HEK293 (cell line): ENCODE results near the gene AFG1L.
A peak's percentile ranks its signal among the peaks of the same experiment; 100 is the strongest.

Experiments used
- AEBP2 ChIP-seq: fragments of 450-650 bp; formaldehyde crosslinking; IDR thresholded peaks from 2 replicates; pipeline ENCODE4 v1.5.1; 2016; ENCODE audit warnings: missing biosample characterization, missing genetic modification characterization, borderline replicate concordance
- ELK4 ChIP-seq: IDR thresholded peaks from 2 replicates; pipeline ENCODE4 v1.6.1; 2011; ENCODE audit warnings: mild to moderate bottlenecking, low read depth, low read length, borderline replicate concordance
- MEIS1 ChIP-seq: sonication (generic); formaldehyde crosslinking; IDR thresholded peaks from 2 replicates; pipeline ENCODE4 v1.8.1; 2022; ENCODE audit warnings: missing genetic modification reagents, mild to moderate bottlenecking, borderline replicate concordance
- MYNN ChIP-seq: fragments of 450-650 bp; formaldehyde crosslinking; IDR thresholded peaks from 2 replicates; pipeline ENCODE4 v1.5.1; 2016; ENCODE audit warnings: missing biosample characterization, missing genetic modification characterization, borderline replicate concordance
- PBX3 ChIP-seq: sonication (generic); formaldehyde crosslinking; IDR thresholded peaks from 2 replicates; pipeline ENCODE4 v1.8.1; 2022; ENCODE audit warnings: mild to moderate bottlenecking, moderate library complexity, missing genetic modification reagents
- PRDM2 ChIP-seq: fragments of 450-650 bp; formaldehyde crosslinking; IDR thresholded peaks from 2 replicates; pipeline ENCODE4 v1.5.1; 2016; ENCODE audit warnings: missing biosample characterization, missing genetic modification characterization, borderline replicate concordance
- SCRT2 ChIP-seq: fragments of 450-650 bp; formaldehyde crosslinking; IDR thresholded peaks from 2 replicates; pipeline ENCODE4 v1.5.1; 2016; ENCODE audit warnings: missing biosample characterization, missing genetic modification characterization
- SP7 ChIP-seq: fragments of 450-650 bp; formaldehyde crosslinking; IDR thresholded peaks from 2 replicates; pipeline ENCODE4 v1.5.1; 2016; ENCODE audit warnings: missing biosample characterization, missing genetic modification characterization
- YY1 ChIP-seq: fragments of 450-650 bp; formaldehyde crosslinking; IDR thresholded peaks from 2 replicates; pipeline ENCODE4 v1.5.1; 2018; ENCODE audit warnings: missing biosample characterization, missing genetic modification characterization
- ZBTB11 ChIP-seq: fragments of 450-650 bp; formaldehyde crosslinking; conservative IDR thresholded peaks from 2 replicates; pipeline ENCODE4 v1.5.1; 2016; ENCODE audit warnings: low read depth, missing biosample characterization, missing genetic modification characterization
- ZNF280D ChIP-seq: fragments of 450-650 bp; formaldehyde crosslinking; IDR thresholded peaks from 2 replicates; pipeline ENCODE4 v1.5.1; 2016; ENCODE audit warnings: missing biosample characterization, missing genetic modification characterization
- ZNF311 ChIP-seq: fragments of 450-650 bp; formaldehyde crosslinking; IDR thresholded peaks from 2 replicates; pipeline ENCODE4 v1.5.1; 2017; ENCODE audit warnings: missing biosample characterization, missing genetic modification characterization, borderline replicate concordance
- ZNF341 ChIP-seq: fragments of 450-650 bp; formaldehyde crosslinking; IDR thresholded peaks from 2 replicates; pipeline ENCODE4; 2016; ENCODE audit warnings: low read depth, missing biosample characterization, missing genetic modification characterization
- ZNF362 ChIP-seq: fragments of 450-650 bp; formaldehyde crosslinking; IDR thresholded peaks from 2 replicates; pipeline ENCODE4 v1.5.1; 2016; ENCODE audit warnings: missing biosample characterization, missing genetic modification characterization
- ZNF433 ChIP-seq: fragments of 450-650 bp; formaldehyde crosslinking; IDR thresholded peaks from 2 replicates; pipeline ENCODE4 v1.5.1; 2016; ENCODE audit warnings: missing biosample characterization, missing genetic modification characterization, low read depth
- ZNF626 ChIP-seq: fragments of 450-650 bp; sonication (Bioruptor Pico); formaldehyde crosslinking; IDR thresholded peaks from 2 replicates; pipeline ENCODE4 v1.5.1; 2018; ENCODE audit warnings: missing biosample characterization, missing genetic modification characterization, inconsistent platforms
- ZNF670 ChIP-seq: fragments of 450-650 bp; formaldehyde crosslinking; IDR thresholded peaks from 2 replicates; pipeline ENCODE4 v1.5.1; 2016; ENCODE audit warnings: missing biosample characterization, missing genetic modification characterization, low read depth
- ZNF701 ChIP-seq: fragments of 450-650 bp; formaldehyde crosslinking; IDR thresholded peaks from 2 replicates; pipeline ENCODE4 v1.5.1; 2016; ENCODE audit warnings: missing biosample characterization, missing genetic modification characterization

The AFG1L gene

GRCh38 chr6:108260809-108261569 is 33.9 kb upstream of the AFG1L start, which contains the start of gene SNX3 (continued):
- peak; percentile 92 for TF ChIP-seq ZBTB11
- TF ChIP-seq ZNF362 (tag by site-specific recombination), result no peak
- TF ChIP-seq YY1 (tag by site-specific recombination), result peak; percentile 71
- no peak for TF ChIP-seq AEBP2 (tag by site-specific recombination)
- TF ChIP-seq SCRT2 (tag by site-specific recombination), result peak; percentile 93
- no peak for TF ChIP-seq ZNF311
- TF ChIP-seq ZNF701 (tag by site-specific recombination), result no peak
- TF ChIP-seq PRDM2 (tag by site-specific recombination), result no peak
- peak; percentile 95; the same call in 1 of the 2 replicates for TF ChIP-seq PBX3
- peak; percentile 60 for TF ChIP-seq ZNF341 (tag by site-specific recombination)
- no peak for TF ChIP-seq ZNF626 (tag by site-specific recombination)
- TF ChIP-seq ZNF433, result no peak
- TF ChIP-seq ZNF670 (tag by site-specific recombination), result no peak
- peak; percentile 58 for TF ChIP-seq SP7 (tag by site-specific recombination)
- no peak; the same call in 1 of the 2 replicates for TF ChIP-seq ELK4
- no peak for TF ChIP-seq ZNF280D (tag by site-specific recombination)
- TF ChIP-seq MYNN (tag by site-specific recombination), result no peak
- TF ChIP-seq MEIS1, result no peak
